ENCODE data around the gene VNN1.

The VNN1 gene

GRCh38 chr6:132728616-132729015, 14.8 kb upstream of the VNN1 start:
- TF ChIP-seq CTCF (IDR thresholded peaks at IDR 0.05; ENCODE audit: borderline replicate concordance, insufficient read depth, low read depth, low read length): no peak

GRCh38 chr6:132726608-132726975, 12.7 kb upstream of the VNN1 start:
- H3K4me3 ChIP-seq (ENCODE audit: low read depth, low read length): no peak overlapping the region
- TF ChIP-seq CTCF (IDR thresholded peaks at IDR 0.05; ENCODE audit: borderline replicate concordance, insufficient read depth, low read depth, low read length): no peak

More at GRCh38 chr6:132728616-132729015, 14.8 kb upstream of the VNN1 start:
- no peak overlapping the region for H3K4me3 ChIP-seq (ENCODE audit: low read depth, low read length)

- no peak overlapping the region for H3K4me3 ChIP-seq (ENCODE audit: low read depth, low read length)
- TF ChIP-seq CTCF (IDR thresholded peaks at IDR 0.05; ENCODE audit: borderline replicate concordance, insufficient read depth, low read depth, low read length): no peak
Observed at GRCh38 chr6:132725947-132726607, 12.2 kb upstream of the VNN1 start.

GRCh38 chr6:132725471-132725870, 11.6 kb upstream of the VNN1 start:
- no peak for TF ChIP-seq CTCF (IDR thresholded peaks at IDR 0.05; ENCODE audit: borderline replicate concordance, insufficient read depth, low read depth, low read length)
- no peak overlapping the region for H3K4me3 ChIP-seq (ENCODE audit: low read depth, low read length)

- H3K4me3 ChIP-seq (ENCODE audit: low read depth, low read length): no peak overlapping the region
- no peak for TF ChIP-seq CTCF (IDR thresholded peaks at IDR 0.05; ENCODE audit: borderline replicate concordance, insufficient read depth, low read depth, low read length)
Observed at GRCh38 chr6:132719736-132720448, 6.0 kb upstream of the VNN1 start.

GRCh38 chr6:132715881-132716637, 2.2 kb upstream of the VNN1 start:
- no peak for TF ChIP-seq CTCF (IDR thresholded peaks at IDR 0.05; ENCODE audit: borderline replicate concordance, insufficient read depth, low read depth, low read length)
- no peak overlapping the region for H3K4me3 ChIP-seq (ENCODE audit: low read depth, low read length)

Data from GM12875 (cell line).